Lung (tissue), 16 donors: Measurements from ENCODE around the gene STAT3. TPM values are rescaled to one million over a fixed set of nuclear protein-coding genes. Genes with fewer than 3 reads are reported as not detected.
A peak's percentile ranks its signal among the peaks of the same experiment; 100 is the strongest.

ENCODE experiments used
- ATAC-seq: fragments of 200-7000 bp; cut with Tn5 transposase; one replicate; pipeline ENCODE4 v1.9.1; 2020; ENCODE audit warnings: moderate number of reproducible peaks; ENCODE audit not compliant: insufficient read depth, low FRiP score
- DNase-seq, 3 donors: peaks; one replicate each; pipeline ENCODE4 v3.0.0-alpha.2; 2013 to 2017
- H3K27ac ChIP-seq, 2 donors: one replicate each; pipeline ENCODE4 v1.5.1; 2013; ENCODE audit warnings: mild to moderate bottlenecking in 2 of 2, moderate library complexity in 2 of 2, control low read depth in 1 of 2, inconsistent platforms in 1 of 2, low read depth in 1 of 2, low read length in 1 of 2
- H3K27me3 ChIP-seq, 3 donors: one replicate each; pipeline ENCODE4 v1.5.1; 2013; ENCODE audit warnings: low read length in 2 of 3; ENCODE audit not compliant: control insufficient read depth in 3 of 3, insufficient read depth in 3 of 3
- H3K36me3 ChIP-seq, 4 donors: one replicate each; pipeline ENCODE4 v1.5.1; 2013; ENCODE audit warnings: low read length in 4 of 4, mild to moderate bottlenecking in 1 of 4, moderate library complexity in 1 of 4; ENCODE audit not compliant: control insufficient read depth in 4 of 4, insufficient read depth in 4 of 4
- H3K4me1 ChIP-seq, 5 donors: one replicate each; pipeline ENCODE4 v1.5.1; 2013; ENCODE audit warnings: low read length in 5 of 5, mild to moderate bottlenecking in 2 of 5, moderate library complexity in 1 of 5; ENCODE audit not compliant: control insufficient read depth in 5 of 5, insufficient read depth in 5 of 5
- H3K4me3 ChIP-seq: one replicate; pipeline ENCODE4 v1.5.1; 2013; ENCODE audit warnings: mild to moderate bottlenecking, control low read depth, moderate library complexity
- H3K9ac ChIP-seq, 2 donors: one replicate each; pipeline ENCODE4 v1.5.1; 2013; ENCODE audit warnings: low read length in 2 of 2, control low read depth in 1 of 2; ENCODE audit not compliant: insufficient read depth in 1 of 2
- H3K9me3 ChIP-seq, 4 donors: one replicate each; pipeline ENCODE4 v1.5.1; 2013; ENCODE audit warnings: low read length in 3 of 4, mild to moderate bottlenecking in 1 of 4, moderate library complexity in 1 of 4; ENCODE audit not compliant: control insufficient read depth in 4 of 4, insufficient read depth in 3 of 4
- WGBS, 2 donors: extraction: QIAGEN DNeasy Blood & Tissue Kit; methylation state at CpG; one replicate each; pipeline ENCODE4 v1.1.7; 2013; 5-methylcytosine and 5-hydroxymethylcytosine counted together
- long read RNA-seq, 5 donors: transcript quantifications; one replicate each; lab custom pipeline, GENCODE V29; 2026
- polyA plus RNA-seq, 2 donors: library from polyadenylated mRNA; stranded (reverse); fragments of 200-250 nt; gene quantifications; one replicate each; pipeline ENCODE4 v1.2.1, GENCODE V29; 2013
- total RNA-seq, 2 donors: library from RNA; depleted of rRNA in 1 of 2; stranded (reverse); fragments of >200 nt in 1 of 2; gene quantifications; one replicate each; pipeline ENCODE4 v1.2.1, GENCODE V29; 2014 to 2021
- TF ChIP-seq, protein P1 (sequence below): IDR thresholded peaks from 2 replicates; pipeline ENCODE4 v1.5.1; 2012; ENCODE audit warnings: mild to moderate bottlenecking; ENCODE audit errors: control extremely low read depth, extremely low read depth
- donor health status: control.
- donor health status: control.
- donor health status: Bipolar disorder and iron deficiency.
- donor health status: healthy.
- donor health status: DM: yes; HTN: yes; CAD: no.

STAT3 gene
- total RNA-seq (100 to 1,000 TPM; 267 to 297 TPM), polyA plus RNA-seq (100 to 1,000 TPM in 1 of 2 donors, 10 to 100 TPM in 1; 69.9 to 211 TPM)
- long read RNA-seq, donor 1, full-length matches to known transcripts: 24 of 24 reads
- long read RNA-seq, donor 1, partial matches to known transcripts: 0 of 24 reads
- long read RNA-seq, donor 1, other reads (novel, unspliced or antisense): 0 of 24 reads
- long read RNA-seq, donor 2, transcript STAT3-205 (1 exons, 1,982 nt): major isoform, 8 of 11 reads
- long read RNA-seq, donor 2, partial matches to known transcripts: 0 of 11 reads
- long read RNA-seq, donor 2, other reads (novel, unspliced or antisense): 0 of 11 reads
- long read RNA-seq, donor 3, full-length matches to known transcripts: 14 of 21 reads
- long read RNA-seq, donor 3, partial matches to known transcripts: 7 of 21 reads
- long read RNA-seq, donor 3, other reads (novel, unspliced or antisense): 0 of 21 reads
- long read RNA-seq, donor 4, partial matches to known transcripts: 0 of 6 reads
- long read RNA-seq, donor 4, other reads (novel, unspliced or antisense): 0 of 6 reads
- long read RNA-seq, donor 5, full-length matches to known transcripts: 28 of 33 reads
- long read RNA-seq, donor 5, partial matches to known transcripts: 5 of 33 reads
- long read RNA-seq, donor 5, other reads (novel, unspliced or antisense): 0 of 33 reads

DNA sequence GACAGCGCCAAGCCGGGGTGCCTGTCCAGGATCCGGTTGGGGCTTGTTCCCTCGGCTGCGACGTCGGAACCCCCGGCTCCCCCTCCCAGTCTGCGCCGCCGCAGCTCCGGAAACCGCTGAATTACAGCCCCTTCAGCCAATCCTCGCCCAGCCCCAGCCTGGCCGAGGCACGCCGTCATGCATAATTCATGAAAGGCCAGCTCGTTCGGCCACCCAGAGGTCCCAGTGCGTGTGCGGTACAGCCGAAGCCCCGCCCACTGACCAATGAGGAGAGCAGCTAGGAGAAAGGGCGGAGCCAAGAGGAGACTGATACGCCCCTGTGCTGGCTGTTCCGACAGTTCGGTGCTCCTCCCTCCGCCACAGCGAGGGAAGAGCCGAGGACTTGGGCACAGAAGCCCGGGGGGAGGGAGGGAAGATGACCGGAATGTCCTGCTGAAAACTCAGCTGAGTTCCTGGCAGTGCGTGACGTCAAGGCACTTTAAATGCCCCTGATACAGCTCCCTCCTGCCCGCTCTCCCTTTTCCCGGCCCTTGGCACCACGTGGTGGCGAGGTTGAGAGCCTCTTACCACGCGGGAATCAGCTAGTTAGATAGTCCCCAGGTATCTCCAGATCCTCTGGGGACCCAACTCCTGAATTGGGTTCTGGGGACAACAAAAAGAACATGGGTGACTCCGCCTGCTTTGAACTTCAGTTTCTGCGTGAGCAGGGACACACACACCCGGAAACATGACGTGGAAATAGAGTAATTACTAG, at the start of gene STAT3:
Gene STAT3 (minus strand): TSS at position 62 of the 754 bp plus-strand sequence. CDS start 39,926 bp downstream, outside the sequence.
- Histone ChIP-seq H3K4me1 (peaks cover 2 to 14% (median 10%) of the 10 kb centered on the region in 5 donors), H3K4me3 (peak within 1 kb of the TSS; percentile 82), H3K27ac (peak within 1 kb of the TSS; percentile 94), H3K9ac (peak within 1 kb of the TSS; percentile 86 to 87), H3K9me3 (no peaks in the 10 kb centered on the region), H3K36me3 (peaks cover 0 to 4% (median 0%) of the 10 kb centered on the region in 4 donors), H3K27me3 (no peaks in the 10 kb centered on the region)
- ATAC-seq: peak; percentile 98
- TF ChIP-seq, protein P1, sequence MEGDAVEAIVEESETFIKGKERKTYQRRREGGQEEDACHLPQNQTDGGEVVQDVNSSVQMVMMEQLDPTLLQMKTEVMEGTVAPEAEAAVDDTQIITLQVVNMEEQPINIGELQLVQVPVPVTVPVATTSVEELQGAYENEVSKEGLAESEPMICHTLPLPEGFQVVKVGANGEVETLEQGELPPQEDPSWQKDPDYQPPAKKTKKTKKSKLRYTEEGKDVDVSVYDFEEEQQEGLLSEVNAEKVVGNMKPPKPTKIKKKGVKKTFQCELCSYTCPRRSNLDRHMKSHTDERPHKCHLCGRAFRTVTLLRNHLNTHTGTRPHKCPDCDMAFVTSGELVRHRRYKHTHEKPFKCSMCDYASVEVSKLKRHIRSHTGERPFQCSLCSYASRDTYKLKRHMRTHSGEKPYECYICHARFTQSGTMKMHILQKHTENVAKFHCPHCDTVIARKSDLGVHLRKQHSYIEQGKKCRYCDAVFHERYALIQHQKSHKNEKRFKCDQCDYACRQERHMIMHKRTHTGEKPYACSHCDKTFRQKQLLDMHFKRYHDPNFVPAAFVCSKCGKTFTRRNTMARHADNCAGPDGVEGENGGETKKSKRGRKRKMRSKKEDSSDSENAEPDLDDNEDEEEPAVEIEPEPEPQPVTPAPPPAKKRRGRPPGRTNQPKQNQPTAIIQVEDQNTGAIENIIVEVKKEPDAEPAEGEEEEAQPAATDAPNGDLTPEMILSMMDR: no peak
- peak; percentile 100 for DNase-seq
- WGBS, 2 donors: 0% methylated on average over 43 to 44 of the region's 44 CpGs

DNA sequence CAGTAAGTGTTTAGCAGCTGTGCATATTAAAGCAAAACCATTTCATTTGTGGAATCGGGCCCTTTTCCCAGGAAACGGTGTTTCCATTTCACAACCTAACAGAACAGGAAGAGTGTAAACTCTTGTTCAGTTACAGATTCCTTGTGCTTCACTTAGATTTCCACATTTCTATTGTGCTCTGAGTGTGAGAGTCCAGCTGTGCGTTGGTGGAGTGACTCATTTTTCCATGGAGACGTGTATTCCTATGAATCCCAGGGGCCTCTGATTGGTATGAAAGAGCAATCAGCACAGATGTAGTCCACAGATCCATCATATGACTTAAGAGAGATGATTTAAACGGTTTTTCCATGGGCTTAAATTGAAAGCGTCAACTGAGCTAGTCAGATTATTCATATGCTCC, 48.1 kb upstream of the STAT3 start:
- peak overlapping the region; percentile 53 to 79 for H3K27ac ChIP-seq

DNA sequence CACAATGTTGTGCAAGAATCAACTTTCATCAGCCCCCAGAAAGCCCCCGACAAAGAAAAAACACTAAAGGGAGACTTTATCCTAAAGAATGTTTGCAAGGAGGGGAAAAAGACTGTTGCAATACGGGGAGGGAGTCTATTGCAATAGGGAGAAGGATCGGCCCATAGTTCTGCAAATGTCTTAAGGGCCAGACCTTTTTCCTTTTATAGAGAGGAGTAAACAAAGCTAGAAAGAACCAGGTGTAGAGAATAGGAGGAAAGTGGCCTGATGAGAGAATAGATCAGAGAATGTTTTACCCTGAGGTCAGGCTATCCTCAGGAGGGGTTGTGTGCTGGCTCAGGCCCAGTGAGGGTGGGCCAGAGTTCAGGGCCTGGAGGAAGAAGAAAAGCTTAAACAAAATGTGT, 43.5 kb upstream of the STAT3 start:
- ATAC-seq: no peak
- Histone ChIP-seq H3K27me3 (no peaks in the 10 kb centered on the region), H3K9me3 (no peaks in the 10 kb centered on the region), H3K4me1 (peaks cover 0 to 24% (median 8%) of the 10 kb centered on the region in 5 donors), H3K4me3 (no peak overlapping the region), H3K36me3 (no peaks in the 10 kb centered on the region), H3K9ac (no peak overlapping the region), H3K27ac (peak overlapping the region in 1 of 2 donors; percentile 64)
- WGBS, 2 donors: 13 to 35% methylated on average over 3 of the region's 3 CpGs
- TF ChIP-seq, protein P1: no peak
- peak in 2 of 3 donors; percentile 76 to 84 for DNase-seq

More for the DNA sequence above, 48.1 kb upstream of the STAT3 start:
- TF ChIP-seq, protein P1: no peak
- peak; percentile 66 for ATAC-seq
- 37 to 41% methylated on average over 6 of the region's 6 CpGs for WGBS, 2 donors
- no peaks in the 10 kb centered on the region for H3K36me3 ChIP-seq
- DNase-seq: peak in 2 of 3 donors; percentile 49 to 50
- H3K9ac ChIP-seq: no peak overlapping the region
- H3K4me3 ChIP-seq: no peak overlapping the region
- peaks cover 0 to 7% (median 0%) of the 10 kb centered on the region in 5 donors for H3K4me1 ChIP-seq
- no peaks in the 10 kb centered on the region for H3K9me3 ChIP-seq
- no peaks in the 10 kb centered on the region for H3K27me3 ChIP-seq
